Measurements from ENCODE around the gene OTULINL.

Gene OTULINL

GRCh38 chr5:14579731-14580397 lies 1.7 kb upstream of the OTULINL start:
- no peak for DNase-seq (ENCODE audit: low read depth, low spot score)
- H3K4me3 ChIP-seq (ENCODE audit: low read depth, low read length) = no peak overlapping the region
- TF ChIP-seq CTCF (IDR thresholded peaks at IDR 0.05; ENCODE audit: insufficient read depth, low read length, missing control alignments) = no peak
- ChIA-PET CTCF (no interaction called here), POLR2A (no interaction called here)

GRCh38 chr5:14580398-14581034 lies 1.1 kb upstream of the OTULINL start:
- ChIA-PET POLR2A (no interaction called here), CTCF (no interaction called here)
- TF ChIP-seq CTCF (IDR thresholded peaks at IDR 0.05; ENCODE audit: insufficient read depth, low read length, missing control alignments) = no peak
- no peak overlapping the region for H3K4me3 ChIP-seq (ENCODE audit: low read depth, low read length)
- DNase-seq (ENCODE audit: low read depth, low spot score) = no peak

GRCh38 chr5:14581891-14582796 lies 552 bp downstream of the OTULINL start:
- no peak for DNase-seq (ENCODE audit: low read depth, low spot score)
- ChIA-PET CTCF (interaction anchor here (1.6 kb wide), 1 partner anchor 67 kb away, joined by 3 read pairs; no protein-coding TSS in a partner anchor), POLR2A (no interaction called here)
- peak; percentile 15 for TF ChIP-seq CTCF (IDR thresholded peaks at IDR 0.05; ENCODE audit: insufficient read depth, low read length, missing control alignments)
- H3K4me3 ChIP-seq (ENCODE audit: low read depth, low read length) = peak overlapping the region; percentile 60

DNA sequence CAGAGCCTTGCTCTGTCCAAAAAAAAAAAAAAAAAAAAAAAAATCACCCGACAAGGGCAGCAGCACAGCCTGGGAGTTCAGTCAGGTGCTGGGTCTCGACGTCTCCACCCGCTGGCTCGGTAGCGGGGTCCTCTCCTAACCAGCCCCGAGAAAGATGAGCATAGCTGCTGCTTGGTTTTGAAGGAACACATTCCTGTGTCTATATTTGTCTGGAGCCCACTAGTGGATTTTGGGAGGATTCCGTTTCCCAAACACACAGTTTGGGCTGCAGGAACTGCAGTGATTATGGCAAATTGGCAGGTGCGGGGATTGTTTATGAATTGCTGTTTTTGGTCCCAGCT lies 1.2 kb downstream of the OTULINL start:
- TF ChIP-seq CTCF (IDR thresholded peaks at IDR 0.05; ENCODE audit: insufficient read depth, low read length, missing control alignments) = no peak
- DNase-seq (ENCODE audit: low read depth, low spot score) = no peak
- H3K4me3 ChIP-seq (ENCODE audit: low read depth, low read length) = no peak overlapping the region; the same call in 1 of the 2 replicates
- ChIA-PET CTCF (interaction anchor here (0.9 to 1.6 kb wide), 2 partner anchors 10 to 66 kb away, joined by 3 read pairs; no protein-coding TSS in a partner anchor), POLR2A (no interaction called here)

DNA sequence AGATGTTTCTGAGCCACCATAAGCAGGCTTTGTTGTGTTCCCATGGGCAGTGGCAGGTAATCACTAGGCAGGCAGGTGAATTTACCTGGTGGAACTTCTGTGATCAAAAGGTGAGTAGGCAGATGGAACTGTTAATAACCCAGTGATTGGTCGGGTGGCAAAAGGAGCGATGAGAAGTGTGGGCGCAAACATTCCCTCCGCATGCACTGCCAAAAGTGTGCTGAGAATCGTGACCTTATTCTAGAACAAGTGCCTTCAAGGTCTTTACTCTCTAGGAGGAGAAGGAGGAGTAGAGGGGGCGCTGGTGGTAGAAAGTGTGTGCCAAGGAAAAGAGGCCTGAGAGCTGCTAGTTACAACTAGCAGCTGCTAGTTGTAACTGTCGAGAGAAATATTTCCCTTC lies 3.3 kb downstream of the OTULINL start:
- TF ChIP-seq CTCF (IDR thresholded peaks at IDR 0.05; ENCODE audit: insufficient read depth, low read length, missing control alignments) = no peak
- ChIA-PET POLR2A (no interaction called here), CTCF (no interaction called here)
- DNase-seq (ENCODE audit: low read depth, low spot score) = no peak
- H3K4me3 ChIP-seq (ENCODE audit: low read depth, low read length) = no peak overlapping the region

DNA sequence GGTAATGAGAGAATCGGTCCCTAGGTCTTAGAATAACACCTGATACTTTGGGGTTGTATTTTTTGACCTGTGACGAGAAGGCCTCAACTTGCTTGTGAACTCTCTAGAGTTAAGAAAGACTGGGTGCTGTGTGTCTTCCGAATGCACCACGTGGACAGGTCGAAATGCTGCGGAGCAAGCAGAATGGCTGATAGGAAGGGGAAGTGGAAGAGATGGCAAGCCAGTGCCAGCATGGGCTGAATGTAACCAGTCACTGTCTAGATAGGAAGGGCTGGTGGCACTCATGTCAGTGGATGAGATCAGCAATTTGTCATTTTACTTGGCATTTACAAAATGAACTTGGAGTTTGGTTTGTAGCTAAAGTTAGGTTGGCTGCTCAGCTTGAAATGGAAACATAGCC lies 5.6 kb downstream of the OTULINL start:
- no peak for DNase-seq (ENCODE audit: low read depth, low spot score)
- CTCF ChIA-PET = no interaction called here
- POLR2A ChIA-PET = no interaction called here
- TF ChIP-seq CTCF (IDR thresholded peaks at IDR 0.05; ENCODE audit: insufficient read depth, low read length, missing control alignments) = no peak
- no peak overlapping the region for H3K4me3 ChIP-seq (ENCODE audit: low read depth, low read length)
